Tongue (tissue), 2 donors: ENCODE measurements around the gene TDRD15. TPM values are rescaled to one million over a fixed set of nuclear protein-coding genes. Genes with fewer than 3 reads are reported as not detected.
A peak's percentile ranks its signal among the peaks of the same experiment; 100 is the strongest.
"Not testable (repeated sequence)": the region's sequence is repeated elsewhere in the genome, so short reads cannot be mapped to it uniquely, and the experiment has no call there.

ENCODE experiments used
- DNase-seq: peaks from one replicate; pipeline ENCODE4 v3.0.0-alpha.2; 2015
- total RNA-seq: library from RNA; depleted of rRNA; stranded (reverse); fragments of >200 nt; gene quantifications from one replicate; pipeline ENCODE4 v1.2.3, GENCODE V29; 2014

Gene TDRD15
- total RNA-seq, 1 donor from 2014 or later: not detected

DNA sequence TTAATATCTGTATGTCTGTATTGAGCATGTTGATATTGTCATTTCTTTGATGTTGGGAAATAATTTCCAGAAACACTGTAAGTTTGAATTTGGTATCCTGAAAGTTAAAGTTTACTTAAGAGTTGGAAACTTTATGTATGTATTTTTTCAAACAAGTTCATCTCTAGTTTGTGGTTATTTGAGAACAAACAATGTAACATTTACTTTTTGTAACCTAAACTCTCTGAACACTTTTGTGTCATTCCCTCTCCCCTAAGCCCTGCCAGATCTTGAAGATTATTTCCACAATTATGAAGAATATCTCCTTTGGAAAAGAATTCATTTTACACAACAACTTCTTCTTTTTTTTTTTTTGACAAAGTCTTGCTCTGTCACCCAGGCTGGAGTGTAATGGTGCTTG is 24.9 kb downstream of the TDRD15 start:
- no peak for DNase-seq

GRCh38 chr2:21151234-21151633 is 27.5 kb downstream of the TDRD15 start:
- DNase-seq: not testable (repeated sequence)

DNA sequence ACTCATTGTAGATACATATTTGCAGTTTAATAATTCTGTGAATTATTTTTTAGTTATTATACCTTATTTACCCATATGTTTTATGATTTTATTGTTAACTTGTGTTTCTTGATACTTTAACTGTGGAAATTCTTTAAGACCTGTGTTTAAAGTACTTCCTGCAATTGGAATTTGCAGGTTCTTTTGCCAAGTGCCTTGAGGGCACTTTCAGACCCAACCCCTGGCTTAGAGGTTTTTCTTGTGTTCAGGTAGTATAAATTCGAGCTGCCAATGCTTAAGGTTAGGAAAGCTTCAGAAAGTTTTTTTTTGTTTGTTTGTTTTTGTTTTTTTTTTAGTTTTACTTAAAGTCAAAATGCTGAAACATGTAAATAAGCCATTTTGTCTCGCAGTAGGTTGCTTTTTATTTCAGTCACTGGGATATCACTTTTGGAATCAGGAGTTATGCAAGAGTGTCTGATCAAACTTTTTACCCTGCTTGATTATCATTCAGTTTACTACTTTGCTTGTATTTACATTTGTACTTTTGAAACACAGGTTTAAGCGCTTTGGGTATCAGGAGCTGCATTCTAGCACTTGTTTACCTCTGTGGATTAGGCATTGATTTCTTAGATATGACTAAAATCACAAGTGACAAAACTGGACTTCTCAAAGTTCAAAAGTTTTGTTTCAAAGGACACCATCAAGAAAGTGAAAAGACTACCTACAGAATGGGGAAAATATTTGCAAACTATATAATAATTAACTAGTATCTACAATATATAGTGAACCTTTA is 31.8 kb downstream of the TDRD15 start:
- DNase-seq: no peak

DNA sequence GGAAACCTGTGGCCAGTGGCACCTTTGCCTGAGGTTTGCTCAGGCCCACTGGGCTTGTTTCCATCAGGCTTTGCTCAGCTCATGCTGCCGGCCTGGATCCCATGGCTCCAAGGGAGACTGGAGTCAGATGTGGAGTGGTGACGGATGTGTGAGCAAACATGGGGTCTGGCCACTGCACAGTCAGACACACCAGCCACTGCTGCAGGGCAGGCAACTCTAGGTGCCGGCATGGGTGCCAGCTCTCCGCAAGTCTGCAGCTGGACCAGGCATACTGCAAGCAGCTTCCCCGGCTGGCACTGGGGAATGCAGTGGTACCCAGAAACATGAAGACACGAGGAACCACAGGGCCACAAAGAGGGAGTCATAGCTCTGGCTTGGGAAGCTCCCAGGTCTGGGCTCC is 37.4 kb downstream of the TDRD15 start:
- no peak for DNase-seq

DNA sequence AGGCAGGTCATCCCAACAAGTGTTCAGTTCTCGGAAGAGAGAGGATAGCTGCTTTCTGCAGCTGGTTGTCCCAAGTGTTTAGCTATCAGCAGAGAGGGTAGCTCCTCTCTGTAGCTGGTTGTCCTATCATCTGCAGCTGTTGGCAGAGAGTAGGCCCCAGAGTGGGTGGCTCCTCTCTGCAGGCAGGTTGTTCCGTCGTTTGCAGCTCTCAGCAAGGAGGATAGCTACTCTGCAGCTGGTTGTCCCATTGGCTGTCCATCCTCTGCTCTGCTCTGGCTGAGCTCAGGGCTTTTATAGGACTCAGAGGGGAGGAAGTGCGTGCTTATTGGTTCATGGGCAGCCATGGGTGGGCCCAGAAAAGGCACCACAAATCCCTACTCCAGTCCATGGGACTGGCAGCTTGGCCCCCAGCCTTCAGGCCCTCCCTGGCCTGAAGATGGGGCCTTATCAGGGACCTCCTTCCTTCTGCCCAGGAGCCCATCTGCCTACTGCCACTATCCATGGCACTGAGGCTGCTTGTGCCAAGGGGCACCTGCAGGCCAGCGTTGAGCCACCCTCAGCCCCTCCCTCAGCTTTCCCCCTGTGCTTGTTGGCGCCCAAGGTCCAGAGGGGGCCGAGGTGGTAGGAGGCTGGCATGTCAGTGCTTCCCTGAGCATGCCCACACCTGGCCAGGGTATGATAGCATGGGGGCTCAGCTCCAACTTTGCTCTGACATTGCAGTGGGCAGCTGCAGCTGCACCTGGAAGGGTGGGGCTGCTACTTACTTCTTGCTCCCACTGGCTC is 38.3 kb downstream of the TDRD15 start:
- no peak for DNase-seq

- DNase-seq: no peak
These were observed 38.8 kb downstream of the TDRD15 start for GRCh38 chr2:21162615-21162878.

DNA sequence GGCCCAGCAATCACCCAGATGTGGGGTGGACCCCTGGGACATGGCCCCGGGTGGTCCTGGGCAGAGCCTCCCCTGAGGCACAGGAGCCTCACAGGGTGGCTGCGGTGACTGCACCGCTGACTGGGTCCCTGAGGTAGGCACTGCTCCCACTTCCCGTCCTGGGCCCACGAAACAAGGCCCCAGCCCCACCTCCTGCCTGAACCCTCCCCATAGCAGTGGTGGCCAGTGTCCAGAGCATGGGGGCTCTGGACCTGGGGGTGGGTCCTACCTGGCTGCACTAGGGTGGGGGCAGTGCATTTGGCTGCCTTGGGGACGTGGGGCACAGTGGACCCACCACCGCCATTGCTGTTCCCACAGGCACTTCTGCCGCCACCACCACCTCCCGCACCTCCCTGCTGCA is 39.4 kb downstream of the TDRD15 start:
- DNase-seq: no peak

DNA sequence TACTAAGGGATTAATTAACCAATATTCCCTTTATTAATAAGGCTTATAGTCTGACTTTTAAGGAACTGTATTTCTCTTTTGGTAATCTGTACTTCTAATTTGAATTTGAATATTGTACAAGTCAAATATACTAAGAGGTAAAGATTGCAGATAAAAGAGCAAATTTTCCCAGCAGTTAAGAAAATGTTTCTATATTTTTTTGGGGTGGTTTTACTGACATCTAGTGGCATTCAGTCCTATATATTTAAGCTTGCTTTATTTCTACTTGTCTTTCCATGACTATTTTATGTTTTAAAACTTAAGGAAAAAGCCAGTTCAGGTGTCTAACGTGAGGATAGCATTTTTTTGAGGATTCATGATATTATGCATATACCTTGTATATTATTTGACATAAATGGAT is 41.6 kb downstream of the TDRD15 start:
- peak; percentile 10 for DNase-seq

DNA sequence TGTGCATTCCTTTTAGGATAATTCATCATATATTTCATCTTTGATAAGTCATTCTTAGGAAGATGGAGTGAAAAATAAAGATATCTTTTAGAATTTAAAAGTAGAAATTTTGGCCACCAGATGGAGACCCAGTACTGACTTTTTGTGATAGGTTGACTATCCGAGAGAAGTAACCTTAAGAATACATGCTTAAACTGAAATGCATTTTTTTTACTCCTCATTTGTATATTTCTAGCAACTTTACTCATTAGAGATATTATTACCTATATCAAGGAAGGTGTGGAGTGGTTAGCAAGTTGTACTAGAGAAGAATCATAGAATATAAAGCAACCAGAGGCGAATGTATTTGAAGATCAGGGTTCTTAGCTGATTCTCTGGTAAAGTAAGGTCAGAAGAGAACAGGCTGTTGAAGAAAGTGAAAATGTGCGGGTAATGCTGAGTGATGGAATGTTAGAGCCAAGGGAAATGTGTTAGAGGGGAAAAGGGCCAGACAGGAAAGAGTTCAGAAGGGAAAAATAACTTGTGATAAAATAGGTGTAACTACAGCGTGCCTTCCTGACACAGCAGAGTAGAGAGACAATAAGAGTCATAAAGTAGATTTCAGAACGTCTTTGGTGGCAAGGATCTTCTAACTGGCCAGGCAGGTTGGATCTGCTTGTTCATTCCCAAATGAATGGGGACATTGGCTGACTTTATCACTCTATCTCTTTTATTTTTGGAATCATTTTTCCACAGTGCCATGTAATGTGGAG is 52.3 kb downstream of the TDRD15 start:
- peak; percentile 60 for DNase-seq

GRCh38 chr2:21181957-21182356 is 58.2 kb downstream of the TDRD15 start:
- no peak for DNase-seq

GRCh38 chr2:21183306-21183705 is 59.5 kb downstream of the TDRD15 start:
- DNase-seq: no peak

DNA sequence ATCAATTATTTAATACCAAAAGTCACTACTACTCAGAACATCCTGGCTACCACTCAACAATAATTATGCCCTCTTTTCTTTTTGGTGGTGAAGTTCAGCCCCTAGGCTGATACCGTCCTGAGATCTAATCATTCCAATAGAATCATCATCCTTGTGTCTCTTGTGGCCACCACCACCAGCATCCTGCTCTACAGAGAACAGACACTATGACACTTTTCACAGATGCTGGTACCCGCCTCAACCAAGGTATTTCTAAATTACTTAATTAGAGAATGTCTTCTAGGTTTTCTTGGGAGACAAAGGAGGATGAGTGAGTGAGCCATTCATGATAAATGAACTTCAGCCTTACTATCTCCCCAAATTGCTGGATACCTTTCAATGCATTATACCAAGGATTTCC is 60.0 kb downstream of the TDRD15 start:
- no peak for DNase-seq

- no peak for DNase-seq
These were observed 67.8 kb downstream of the TDRD15 start for GRCh38 chr2:21191535-21191934.

Other genes with a start within 250 kb of the TDRD15 start
- under 0.01 TPM for gene APOB, start 79.9 kb upstream of the TDRD15 start, total RNA-seq